ENCODE measurements around the gene CDCA5. TPM values are rescaled to one million over a fixed set of nuclear protein-coding genes. Genes with fewer than 3 reads are reported as not detected.

CDCA5 gene
- total RNA-seq, 1 donor from 2014 or later: 3.7 TPM

DNA sequence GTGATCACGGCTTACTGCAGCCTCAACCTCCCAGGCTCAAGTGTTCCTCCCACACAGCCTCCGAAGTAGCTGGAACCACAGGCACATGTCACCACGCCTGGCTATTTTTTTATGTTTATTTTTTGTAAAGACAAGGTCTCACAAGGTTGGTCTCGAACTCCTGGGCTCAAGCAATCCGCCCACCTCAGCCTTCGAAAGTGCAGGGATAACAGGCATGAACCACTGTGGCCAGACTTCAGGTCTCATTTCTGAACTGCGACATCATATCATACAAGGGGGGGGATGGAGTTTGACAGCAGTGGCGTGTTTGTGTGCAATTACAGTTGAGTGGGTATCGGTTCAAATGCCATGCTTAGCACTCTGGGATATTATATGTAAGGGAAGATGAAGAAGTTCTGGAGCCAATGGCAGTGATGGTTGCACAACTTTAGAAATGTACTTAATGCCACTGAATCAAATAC is 32.4 kb downstream of the CDCA5 start:
- H3K27ac ChIP-seq: no peak overlapping the region
- no peaks in the 10 kb centered on the region for H3K27me3 ChIP-seq
- no peaks in the 10 kb centered on the region for H3K9me3 ChIP-seq
- intact Hi-C loops (cut with DNase I): no loop called here
- TF ChIP-seq, protein P1, sequence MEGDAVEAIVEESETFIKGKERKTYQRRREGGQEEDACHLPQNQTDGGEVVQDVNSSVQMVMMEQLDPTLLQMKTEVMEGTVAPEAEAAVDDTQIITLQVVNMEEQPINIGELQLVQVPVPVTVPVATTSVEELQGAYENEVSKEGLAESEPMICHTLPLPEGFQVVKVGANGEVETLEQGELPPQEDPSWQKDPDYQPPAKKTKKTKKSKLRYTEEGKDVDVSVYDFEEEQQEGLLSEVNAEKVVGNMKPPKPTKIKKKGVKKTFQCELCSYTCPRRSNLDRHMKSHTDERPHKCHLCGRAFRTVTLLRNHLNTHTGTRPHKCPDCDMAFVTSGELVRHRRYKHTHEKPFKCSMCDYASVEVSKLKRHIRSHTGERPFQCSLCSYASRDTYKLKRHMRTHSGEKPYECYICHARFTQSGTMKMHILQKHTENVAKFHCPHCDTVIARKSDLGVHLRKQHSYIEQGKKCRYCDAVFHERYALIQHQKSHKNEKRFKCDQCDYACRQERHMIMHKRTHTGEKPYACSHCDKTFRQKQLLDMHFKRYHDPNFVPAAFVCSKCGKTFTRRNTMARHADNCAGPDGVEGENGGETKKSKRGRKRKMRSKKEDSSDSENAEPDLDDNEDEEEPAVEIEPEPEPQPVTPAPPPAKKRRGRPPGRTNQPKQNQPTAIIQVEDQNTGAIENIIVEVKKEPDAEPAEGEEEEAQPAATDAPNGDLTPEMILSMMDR (IDR thresholded peaks at IDR 0.05): no peak
- TF ChIP-seq POLR2AphosphoS5 (IDR thresholded peaks at IDR 0.05; ENCODE audit: insufficient read depth in 1 of 2, low read depth in 1 of 2): no peak
- no peak for TF ChIP-seq POLR2A (IDR thresholded peaks at IDR 0.05)
- no peak overlapping the region for H3K4me3 ChIP-seq
- no peak for DNase-seq (ENCODE audit: extremely low spot score in 2 of 2)
- H3K4me1 ChIP-seq: peaks cover 19% of the 10 kb centered on the region
- no peaks in the 10 kb centered on the region for H3K36me3 ChIP-seq

DNA sequence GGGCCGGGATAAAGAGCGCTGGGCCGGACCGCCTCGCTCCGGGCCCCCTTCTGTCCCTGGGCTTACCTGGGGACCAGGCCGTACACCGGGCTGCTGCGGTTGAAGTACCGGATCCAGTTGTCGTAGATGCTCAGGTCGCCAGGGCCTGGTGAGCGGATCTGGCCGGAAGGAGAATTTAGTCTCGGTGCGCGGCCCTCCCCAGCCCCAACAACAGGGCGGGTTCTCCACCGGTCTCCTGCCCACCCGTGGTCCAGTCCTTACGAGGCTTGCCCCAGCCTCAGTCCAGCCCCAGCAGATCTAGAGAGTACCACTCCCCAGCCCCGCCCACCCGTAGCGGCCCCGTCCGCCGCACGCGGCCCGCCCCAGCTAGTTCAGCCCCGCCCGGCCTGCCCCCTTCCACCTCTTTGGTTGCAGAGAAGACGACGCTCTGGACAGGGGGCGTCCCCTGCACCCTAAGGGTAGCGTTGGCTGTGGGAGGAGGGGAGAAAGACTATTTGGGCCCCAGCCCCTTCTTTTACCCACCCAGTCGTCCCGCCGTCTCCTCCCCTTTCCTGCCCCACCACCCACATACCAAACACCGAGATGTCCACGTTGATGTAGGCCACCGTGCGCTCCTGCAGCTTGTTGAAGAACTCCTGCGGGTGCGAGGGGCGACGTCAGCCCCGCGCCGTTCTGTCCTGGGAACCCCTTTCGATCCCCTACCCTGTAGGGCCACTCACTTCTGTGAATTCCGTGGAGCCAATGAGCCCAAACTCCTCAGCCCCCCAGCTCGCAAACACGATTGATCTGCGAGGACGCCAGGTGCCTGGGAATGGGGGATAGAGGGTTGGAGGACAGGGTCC is 36.0 kb downstream of the CDCA5 start:
- no peak for DNase-seq (ENCODE audit: extremely low spot score in 2 of 2)
- no peaks in the 10 kb centered on the region for H3K9me3 ChIP-seq
- peaks cover 0 to 11% of the 10 kb centered on the region in 2 donors for H3K36me3 ChIP-seq
- H3K27me3 ChIP-seq: no peaks in the 10 kb centered on the region
- peak overlapping the region; percentile 54 to 78 for H3K4me3 ChIP-seq
- TF ChIP-seq POLR2A (IDR thresholded peaks at IDR 0.05) (no peak), POLR2AphosphoS5 (IDR thresholded peaks at IDR 0.05; ENCODE audit: insufficient read depth in 1 of 2, low read depth in 1 of 2) (no peak)
- TF ChIP-seq, protein P1 (IDR thresholded peaks at IDR 0.05): no peak
- peak overlapping the region; percentile 66 for H3K27ac ChIP-seq
- intact Hi-C loops (cut with DNase I): no loop called here
- peaks cover 33% of the 10 kb centered on the region for H3K4me1 ChIP-seq

DNA sequence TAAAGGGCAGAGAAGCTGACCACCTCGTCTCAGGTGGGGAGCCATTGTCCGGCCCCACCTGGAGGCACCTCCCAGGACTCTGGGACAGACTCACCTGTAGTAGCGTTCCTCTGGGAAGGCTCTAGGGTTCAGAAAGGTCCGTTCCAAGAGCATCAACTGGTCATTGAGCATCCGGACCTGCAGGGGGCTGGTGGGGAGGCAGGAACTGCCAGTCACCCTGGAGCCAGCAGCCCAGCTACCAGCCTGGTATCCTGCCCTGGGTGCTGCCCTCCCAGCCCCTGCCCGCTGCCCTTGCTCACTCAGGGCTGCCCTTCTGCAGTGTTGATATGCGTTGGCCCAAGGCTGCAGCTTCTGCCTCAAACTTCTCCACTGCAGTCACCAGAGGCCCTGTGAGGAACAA is 38.1 kb downstream of the CDCA5 start:
- peaks cover 45% of the 10 kb centered on the region for H3K4me1 ChIP-seq
- intact Hi-C loops (cut with DNase I): no loop called here
- H3K4me3 ChIP-seq: no peak overlapping the region
- TF ChIP-seq POLR2A (IDR thresholded peaks at IDR 0.05) (no peak), POLR2AphosphoS5 (IDR thresholded peaks at IDR 0.05; ENCODE audit: insufficient read depth in 1 of 2, low read depth in 1 of 2) (no peak)
- TF ChIP-seq, protein P1 (IDR thresholded peaks at IDR 0.05): no peak
- no peaks in the 10 kb centered on the region for H3K27me3 ChIP-seq
- H3K36me3 ChIP-seq: peaks cover 0 to 11% of the 10 kb centered on the region in 2 donors
- no peaks in the 10 kb centered on the region for H3K9me3 ChIP-seq
- no peak for DNase-seq (ENCODE audit: extremely low spot score in 2 of 2)
- H3K27ac ChIP-seq: no peak overlapping the region

DNA sequence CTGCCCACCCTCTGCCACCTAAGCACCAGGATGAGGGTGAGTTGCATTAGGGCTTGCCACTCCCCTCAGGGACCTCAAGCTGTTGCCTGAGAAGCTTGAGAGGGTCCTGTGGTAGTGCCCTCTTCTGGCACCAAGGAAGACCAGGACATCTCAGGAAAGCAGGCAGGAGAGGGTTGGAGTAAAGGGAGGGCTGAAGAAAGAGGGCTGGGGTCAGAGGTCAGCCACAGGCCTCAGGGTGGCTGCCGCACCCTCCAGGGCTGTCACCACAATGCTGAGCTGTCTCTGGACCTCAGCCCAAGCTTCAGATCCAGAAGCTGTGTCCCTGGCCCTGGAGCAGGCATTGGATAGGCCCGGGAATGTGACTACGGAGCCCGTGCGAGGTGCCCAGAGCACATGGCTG is 38.8 kb downstream of the CDCA5 start:
- Histone ChIP-seq H3K27ac (no peak overlapping the region), H3K9me3 (no peaks in the 10 kb centered on the region), H3K4me3 (no peak overlapping the region), H3K27me3 (no peaks in the 10 kb centered on the region), H3K4me1 (peaks cover 51% of the 10 kb centered on the region), H3K36me3 (peaks cover 0 to 11% of the 10 kb centered on the region in 2 donors)
- TF ChIP-seq, protein P1 (IDR thresholded peaks at IDR 0.05): no peak
- no peak for TF ChIP-seq POLR2AphosphoS5 (IDR thresholded peaks at IDR 0.05; ENCODE audit: insufficient read depth in 1 of 2, low read depth in 1 of 2)
- no peak for TF ChIP-seq POLR2A (IDR thresholded peaks at IDR 0.05)
- intact Hi-C loops (cut with DNase I): no loop called here
- DNase-seq (ENCODE audit: extremely low spot score in 2 of 2): no peak
